Effector CD4-positive, alpha-beta T cell (primary cell): ENCODE data around the gene M1AP.
A peak's percentile ranks its signal among the peaks of the same experiment; 100 is the strongest.

ENCODE experiments used
- DNase-seq: peaks from one replicate; pipeline ENCODE4 v3.0.0-alpha.2; 2020

Gene M1AP

GRCh38 chr2:74515981-74516633, 132.0 kb downstream of the M1AP start:
- DNase-seq: peak; percentile 53

DNA sequence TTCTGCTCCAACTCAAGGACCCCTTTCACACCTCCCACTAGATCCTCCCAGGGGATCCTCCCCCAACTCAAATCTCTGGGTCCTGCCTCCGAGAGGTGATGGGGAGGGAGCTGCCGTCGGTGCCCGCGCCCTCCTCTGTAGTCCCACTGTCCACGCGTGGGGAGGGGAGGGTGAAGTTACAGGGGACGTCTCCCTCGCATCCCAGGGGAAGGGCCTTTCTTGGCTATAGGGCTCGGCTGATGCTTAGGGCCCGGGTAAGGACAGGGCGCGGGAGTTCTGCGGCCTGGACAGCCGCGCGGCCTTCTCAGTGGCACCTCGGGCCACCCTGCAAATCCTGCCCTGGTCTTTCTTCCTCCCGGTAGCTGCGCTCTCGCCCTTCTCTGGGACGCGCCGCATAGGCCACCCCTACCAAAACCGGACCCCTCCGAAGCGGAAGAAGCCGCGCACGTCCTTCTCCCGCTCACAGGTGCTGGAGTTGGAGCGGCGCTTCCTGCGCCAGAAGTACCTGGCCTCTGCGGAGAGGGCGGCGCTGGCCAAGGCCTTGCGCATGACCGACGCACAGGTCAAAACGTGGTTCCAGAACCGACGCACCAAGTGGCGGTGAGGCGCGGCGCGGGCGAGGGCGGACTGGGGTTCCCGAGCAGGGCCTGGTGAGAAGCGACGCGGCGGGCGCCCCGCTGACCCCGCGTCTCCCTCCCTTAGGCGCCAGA, 132.7 kb downstream of the M1AP start:
- DNase-seq: no peak

GRCh38 chr2:74514368-74515270, 133.5 kb downstream of the M1AP start, which contains the start of gene TLX2:
Gene TLX2, plus strand, starts transcription at chr2:74514450. Its CDS starts 357 bp downstream, at chr2:74514807.
- DNase-seq: no peak

- no peak for DNase-seq
These were observed 134.3 kb downstream of the M1AP start for GRCh38 chr2:74513605-74514367.

GRCh38 chr2:74512744-74513604, 135.2 kb downstream of the M1AP start:
- no peak for DNase-seq

GRCh38 chr2:74511104-74511989, 136.8 kb downstream of the M1AP start:
- no peak for DNase-seq

DNA sequence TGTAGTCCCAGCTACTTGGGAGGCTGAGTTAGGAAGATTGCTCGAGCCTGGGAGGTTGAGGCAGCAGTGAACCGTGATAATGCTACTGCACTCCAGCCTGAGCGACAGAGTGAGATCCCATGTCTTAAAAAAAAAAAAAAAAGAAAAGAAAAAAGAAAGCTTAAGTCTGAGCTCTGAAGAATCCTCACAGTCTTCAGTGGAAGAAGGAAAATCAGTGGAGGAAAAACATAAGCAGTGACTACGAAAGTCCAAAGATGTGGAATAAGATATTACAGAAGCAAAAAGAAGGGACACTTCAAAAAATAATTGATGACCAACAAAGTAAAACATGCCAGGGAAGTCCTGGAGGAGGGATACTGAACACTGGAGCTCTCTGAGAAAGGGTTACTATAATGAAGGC, 137.9 kb downstream of the M1AP start:
- DNase-seq: no peak

DNA sequence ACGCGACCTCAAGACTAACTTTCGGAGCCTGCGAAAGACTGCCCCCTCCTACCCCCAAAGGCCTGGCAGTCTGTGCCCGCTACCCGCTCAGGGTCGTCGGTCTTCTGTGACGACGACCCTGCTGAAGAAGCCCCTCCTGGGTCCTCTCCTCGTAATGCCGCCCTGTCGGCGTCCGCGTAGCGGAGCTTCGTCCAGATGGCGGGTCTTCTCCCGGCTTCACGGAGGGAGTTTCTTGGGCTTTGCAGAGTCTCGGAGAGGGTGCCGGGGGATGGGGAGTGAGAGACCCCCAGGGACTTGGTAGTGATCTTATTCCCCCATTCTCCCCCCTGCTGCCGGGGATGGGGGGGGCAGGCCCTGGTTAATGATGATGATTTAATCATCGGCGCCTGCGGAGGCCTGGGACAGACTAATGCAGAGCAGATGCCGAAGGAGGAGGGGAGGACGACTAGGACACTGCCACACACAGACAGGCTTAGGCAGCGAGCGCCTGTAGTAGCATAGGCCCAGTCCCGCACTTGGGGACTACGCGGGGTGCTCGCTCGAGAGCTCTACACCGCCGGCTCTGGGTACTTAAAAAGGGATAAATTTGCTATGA, 140.1 kb downstream of the M1AP start:
- DNase-seq: no peak
